GM06990 (cell line): ENCODE data around the gene PRKG1.

Experiments used
- DNase-seq: peaks from one replicate; pipeline ENCODE4 v3.0.0-alpha.2; 2011; ENCODE audit not compliant: insufficient read length; ENCODE audit errors: extremely low read depth
- H3K27me3 ChIP-seq: replicated peaks from 2 replicates; pipeline ENCODE4 v1.6.0; 2011; ENCODE audit warnings: low read length; ENCODE audit not compliant: control insufficient read depth, insufficient read depth
- H3K36me3 ChIP-seq: 2 replicates; pipeline ENCODE4 v1.5.1; 2011; ENCODE audit warnings: low read length; ENCODE audit not compliant: control insufficient read depth, insufficient read depth
- H3K4me3 ChIP-seq: replicated peaks from 2 replicates; pipeline ENCODE4 v1.5.1; 2011; ENCODE audit warnings: low read depth, mild to moderate bottlenecking, control low read depth, low read length
- TF ChIP-seq, protein P1 (sequence below): IDR thresholded peaks from 2 replicates; pipeline ENCODE4 v1.5.1; 2011; ENCODE audit warnings: low read length, control low read depth, mild to moderate bottlenecking, inconsistent platforms; ENCODE audit not compliant: insufficient read depth, poor library complexity, severe bottlenecking

PRKG1 gene

DNA sequence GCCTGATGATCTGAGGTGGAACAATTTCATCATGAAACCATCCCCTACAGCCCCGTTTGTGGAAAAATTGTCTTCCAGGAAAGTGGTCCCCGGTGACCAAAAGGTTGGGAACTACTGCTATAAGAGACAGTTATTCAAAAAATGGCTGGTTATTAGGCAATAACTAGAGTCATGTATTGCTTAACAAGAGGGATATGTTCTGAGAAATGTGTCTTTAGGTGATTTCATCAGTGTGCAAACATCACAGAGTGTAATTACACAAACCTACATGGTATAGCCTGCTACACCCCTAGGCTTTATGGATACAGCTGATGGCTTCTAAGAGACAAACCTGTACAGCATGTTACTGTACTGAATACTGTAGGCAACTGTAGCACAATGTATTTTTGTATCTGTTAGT, 696.4 kb downstream of the PRKG1 start:
- DNase-seq, result no peak
- no peaks in the 10 kb centered on the region for H3K27me3 ChIP-seq
- TF ChIP-seq, protein P1, sequence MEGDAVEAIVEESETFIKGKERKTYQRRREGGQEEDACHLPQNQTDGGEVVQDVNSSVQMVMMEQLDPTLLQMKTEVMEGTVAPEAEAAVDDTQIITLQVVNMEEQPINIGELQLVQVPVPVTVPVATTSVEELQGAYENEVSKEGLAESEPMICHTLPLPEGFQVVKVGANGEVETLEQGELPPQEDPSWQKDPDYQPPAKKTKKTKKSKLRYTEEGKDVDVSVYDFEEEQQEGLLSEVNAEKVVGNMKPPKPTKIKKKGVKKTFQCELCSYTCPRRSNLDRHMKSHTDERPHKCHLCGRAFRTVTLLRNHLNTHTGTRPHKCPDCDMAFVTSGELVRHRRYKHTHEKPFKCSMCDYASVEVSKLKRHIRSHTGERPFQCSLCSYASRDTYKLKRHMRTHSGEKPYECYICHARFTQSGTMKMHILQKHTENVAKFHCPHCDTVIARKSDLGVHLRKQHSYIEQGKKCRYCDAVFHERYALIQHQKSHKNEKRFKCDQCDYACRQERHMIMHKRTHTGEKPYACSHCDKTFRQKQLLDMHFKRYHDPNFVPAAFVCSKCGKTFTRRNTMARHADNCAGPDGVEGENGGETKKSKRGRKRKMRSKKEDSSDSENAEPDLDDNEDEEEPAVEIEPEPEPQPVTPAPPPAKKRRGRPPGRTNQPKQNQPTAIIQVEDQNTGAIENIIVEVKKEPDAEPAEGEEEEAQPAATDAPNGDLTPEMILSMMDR, result no peak
- H3K36me3 ChIP-seq, result no peaks in the 10 kb centered on the region
- no peak overlapping the region for H3K4me3 ChIP-seq

DNA sequence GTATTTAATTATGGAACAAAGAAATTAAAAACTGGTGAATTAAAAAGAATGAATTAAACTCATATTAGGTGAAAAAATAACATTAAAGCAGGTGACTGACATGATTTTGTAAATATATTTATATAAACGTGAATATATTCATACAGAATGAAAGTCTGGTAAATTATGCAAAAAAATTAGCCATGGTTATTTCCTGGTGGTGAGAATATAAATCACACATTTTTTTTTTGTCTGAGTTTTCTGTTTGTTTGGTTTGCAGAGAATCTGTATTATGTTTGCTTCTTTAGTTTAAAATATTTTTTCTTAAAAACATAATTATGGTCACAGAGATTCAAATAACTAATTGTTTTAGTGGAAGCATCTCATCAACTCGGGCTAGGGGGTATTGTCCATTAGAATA, 698.1 kb downstream of the PRKG1 start:
- no peaks in the 10 kb centered on the region for H3K36me3 ChIP-seq
- no peak overlapping the region for H3K4me3 ChIP-seq
- TF ChIP-seq, protein P1, result no peak

DNA sequence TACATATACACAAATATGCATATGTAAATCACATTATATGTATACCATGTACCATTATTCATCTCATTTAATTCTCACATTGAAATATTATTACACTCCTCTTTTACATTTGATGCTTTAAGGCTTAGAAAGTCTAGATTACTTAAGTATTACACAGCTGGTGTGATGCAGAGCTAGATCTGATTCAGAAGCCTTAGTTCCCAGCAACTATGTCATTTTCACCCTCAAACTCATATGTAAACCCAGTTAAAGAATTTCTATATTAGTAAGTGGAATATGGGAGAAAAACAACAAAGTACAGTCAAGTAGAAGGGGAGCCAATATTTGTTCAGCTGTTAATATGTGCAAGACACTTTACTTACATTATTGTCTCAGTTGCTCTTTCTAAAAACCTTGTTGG, 699.4 kb downstream of the PRKG1 start:
- no peak overlapping the region for H3K4me3 ChIP-seq
- H3K36me3 ChIP-seq, result no peaks in the 10 kb centered on the region
- TF ChIP-seq, protein P1, result no peak
- DNase-seq, result no peak
- H3K27me3 ChIP-seq, result no peaks in the 10 kb centered on the region

More for the DNA sequence above, 698.1 kb downstream of the PRKG1 start:
- DNase-seq, result no peak
- no peaks in the 10 kb centered on the region for H3K27me3 ChIP-seq

DNA sequence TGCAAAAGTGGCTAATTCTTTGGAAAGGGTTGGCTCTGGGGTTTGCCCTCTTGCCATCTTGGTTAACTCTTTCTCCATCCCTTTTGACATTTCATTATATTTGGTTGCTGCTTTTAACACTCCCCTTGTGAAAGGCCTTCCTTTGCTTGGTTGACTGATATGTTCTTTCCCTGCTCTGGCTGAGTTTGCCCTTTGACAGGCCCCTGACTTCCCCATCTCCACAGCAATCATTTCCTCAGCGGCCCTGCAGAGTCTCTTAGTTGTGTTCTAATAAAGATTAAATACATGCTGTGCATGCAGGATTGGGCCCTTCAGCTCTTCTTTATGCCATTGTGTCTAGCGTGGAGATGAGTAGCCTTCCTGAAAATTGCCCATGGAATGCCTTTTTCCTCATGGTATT, 709.7 kb downstream of the PRKG1 start:
- DNase-seq, result no peak
- H3K27me3 ChIP-seq, result no peaks in the 10 kb centered on the region
- TF ChIP-seq, protein P1, result no peak
- H3K36me3 ChIP-seq, result no peaks in the 10 kb centered on the region
- H3K4me3 ChIP-seq, result no peak overlapping the region

DNA sequence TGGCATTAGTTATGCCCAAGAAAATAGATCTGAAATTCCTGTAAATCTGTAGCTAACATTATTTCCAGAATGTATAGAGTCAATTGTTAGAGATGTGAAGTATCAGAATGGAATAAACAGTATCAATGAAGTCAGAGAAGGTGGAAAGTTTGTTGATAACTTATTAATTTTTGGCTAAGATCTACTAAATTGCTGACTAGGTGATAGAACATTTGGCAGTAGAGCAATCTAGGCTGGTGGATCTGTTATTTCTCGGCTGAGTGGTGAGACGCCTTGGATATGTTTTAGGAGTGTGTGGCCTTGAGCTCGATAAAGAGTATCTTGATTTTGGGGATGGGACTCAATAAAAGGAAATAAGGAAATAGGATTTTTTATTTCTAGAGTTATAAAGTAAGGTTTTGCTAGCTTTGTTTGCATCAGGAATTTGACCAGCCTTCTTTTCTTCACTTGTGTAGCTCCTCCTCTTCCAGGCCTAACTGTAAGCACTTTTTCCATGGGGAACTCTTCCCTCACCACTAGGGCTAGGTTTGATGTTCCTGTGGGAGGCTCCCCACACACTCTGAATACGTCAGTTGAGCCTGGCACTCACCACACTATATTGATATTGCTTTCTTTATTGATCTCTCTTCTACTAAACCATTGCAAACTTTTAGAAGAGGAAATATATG, 711.9 kb downstream of the PRKG1 start:
- Histone ChIP-seq H3K27me3 (no peaks in the 10 kb centered on the region), H3K4me3 (no peak overlapping the region), H3K36me3 (no peaks in the 10 kb centered on the region)
- TF ChIP-seq, protein P1, result no peak
- no peak for DNase-seq

DNA sequence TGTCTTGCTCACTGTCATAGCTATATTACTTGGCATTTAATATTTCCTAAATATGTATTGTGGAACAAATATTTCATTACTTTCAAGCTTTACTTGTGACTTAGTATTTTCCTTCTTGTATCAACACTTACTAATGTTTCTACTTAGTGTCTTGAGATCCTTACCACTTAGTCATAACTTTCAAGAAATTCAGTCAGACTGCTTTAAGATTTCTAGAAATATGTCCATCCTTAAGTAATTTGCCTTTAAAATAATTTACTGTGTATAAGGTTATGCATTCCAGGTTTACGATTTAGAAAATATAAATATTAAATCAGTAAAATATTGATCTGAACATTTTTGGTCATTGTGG, 712.4 kb downstream of the PRKG1 start:
- Histone ChIP-seq H3K27me3 (no peaks in the 10 kb centered on the region), H3K36me3 (no peaks in the 10 kb centered on the region), H3K4me3 (no peak overlapping the region)
- TF ChIP-seq, protein P1, result no peak
- no peak for DNase-seq
